HG03439 (cell line): ENCODE data around the gene HRK.

Experiments
- ATAC-seq: cut with Tn5 transposase; IDR thresholded peaks from one replicate; pipeline ENCODE4 v1.9.1; 2021; ENCODE audit warnings: mild to moderate bottlenecking, moderate library complexity; ENCODE audit not compliant: unreplicated experiment

HRK gene

DNA sequence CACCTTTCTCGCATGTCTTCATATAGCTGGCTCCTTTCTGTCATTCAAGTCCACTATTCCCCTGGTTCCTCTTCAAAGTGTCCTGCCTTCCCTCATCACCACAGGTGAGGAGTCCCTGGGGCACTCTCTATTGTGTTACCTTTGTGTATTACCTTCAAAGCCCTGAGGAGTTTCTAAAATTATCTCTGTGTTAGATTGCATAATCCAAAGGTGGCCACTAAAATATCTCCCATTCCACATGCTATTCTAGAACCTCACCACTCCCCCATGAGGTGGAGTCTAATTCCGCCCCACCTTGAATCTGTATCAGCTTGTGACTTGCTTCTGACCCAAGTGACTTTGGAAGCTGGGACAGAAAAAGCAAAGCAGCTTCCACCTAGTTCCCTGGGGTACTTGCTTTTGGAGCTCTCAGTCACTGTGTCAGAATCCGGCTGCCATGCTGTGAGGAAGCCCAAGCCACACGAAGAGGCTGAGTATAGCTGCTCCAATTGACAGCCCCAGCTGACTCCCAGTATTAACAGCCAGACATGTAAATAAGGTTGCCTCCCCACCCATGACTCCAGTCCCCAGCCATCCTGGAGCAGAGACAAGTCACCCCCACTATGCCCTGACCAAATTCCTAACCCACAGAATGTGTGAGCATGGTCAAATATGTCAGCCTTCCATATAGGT, 6.8 kb downstream of the HRK start:
- ATAC-seq: no peak

DNA sequence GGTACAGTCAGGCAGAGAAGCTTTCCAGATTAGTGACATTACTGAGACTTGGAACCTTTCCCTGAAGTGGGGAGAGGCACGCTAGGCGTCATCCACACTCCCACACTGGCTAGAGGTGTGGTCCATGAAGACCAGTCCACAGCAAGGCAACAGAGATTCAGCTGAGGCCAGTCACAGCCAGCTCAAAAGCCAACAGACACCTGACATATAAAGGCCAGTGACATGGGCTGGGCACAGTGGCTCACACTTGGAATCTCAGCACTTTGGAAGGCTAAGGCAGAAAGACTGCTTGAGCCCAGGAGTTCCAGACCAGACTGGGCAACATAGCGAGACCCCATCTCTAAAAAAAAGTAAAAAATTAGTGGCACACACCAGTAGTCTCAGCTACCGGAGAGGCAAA, 10.9 kb downstream of the HRK start:
- ATAC-seq: no peak

DNA sequence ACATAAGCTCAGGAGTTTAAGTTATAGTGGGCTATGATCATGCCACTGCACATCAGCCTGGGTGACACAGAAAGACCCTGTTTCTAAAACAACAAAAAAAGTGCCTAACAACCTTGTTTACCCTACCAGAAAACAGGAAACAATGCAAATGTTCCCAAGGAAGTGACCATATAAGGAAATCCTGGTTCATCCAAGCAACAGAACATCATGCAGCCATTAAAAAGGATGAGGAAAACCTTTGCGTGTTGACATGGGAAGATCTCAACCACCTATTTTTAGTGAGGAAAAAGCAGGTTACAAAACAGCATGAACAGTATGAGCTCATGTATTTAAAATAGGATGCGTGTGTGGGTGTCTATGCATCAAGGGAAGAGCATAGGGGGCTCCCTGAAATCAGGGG, 13.7 kb downstream of the HRK start:
- ATAC-seq: no peak

DNA sequence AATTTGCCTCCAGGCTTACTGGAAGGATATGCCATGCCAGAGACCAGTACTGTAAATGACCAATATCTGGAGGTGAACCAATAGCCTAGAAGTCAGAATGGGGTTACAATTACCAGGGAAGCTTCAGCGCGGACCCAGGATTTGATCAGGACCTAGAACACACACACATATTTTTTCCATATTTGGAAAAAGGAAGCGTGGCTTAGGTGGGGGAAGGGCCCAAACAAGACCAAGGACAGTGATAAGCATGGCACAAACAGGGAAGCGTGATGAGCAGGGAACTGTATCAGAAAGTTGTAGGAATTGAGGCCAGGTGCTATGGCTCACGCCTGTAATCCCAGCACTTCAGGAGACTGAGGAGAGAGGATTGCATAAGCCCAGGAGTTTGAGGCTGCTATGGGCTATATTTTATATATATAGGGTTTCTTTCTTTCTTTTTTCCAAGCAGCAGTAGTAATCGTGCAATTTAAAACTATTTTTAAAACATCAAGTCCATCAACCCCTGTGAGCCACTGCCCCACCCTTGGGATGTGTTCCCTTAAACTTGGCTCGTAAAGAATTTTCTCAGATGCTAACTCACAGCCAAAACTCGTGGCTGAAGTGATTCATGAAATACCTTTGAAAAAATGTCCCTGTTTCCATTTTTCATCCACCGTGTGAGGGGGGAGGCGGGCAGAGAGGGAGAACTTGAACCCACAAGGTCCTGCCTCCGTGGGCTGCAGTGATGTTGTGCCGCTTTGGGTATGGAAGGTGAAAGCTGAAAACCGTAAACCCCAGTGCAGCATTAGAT, 16.7 kb downstream of the HRK start:
- no peak for ATAC-seq

DNA sequence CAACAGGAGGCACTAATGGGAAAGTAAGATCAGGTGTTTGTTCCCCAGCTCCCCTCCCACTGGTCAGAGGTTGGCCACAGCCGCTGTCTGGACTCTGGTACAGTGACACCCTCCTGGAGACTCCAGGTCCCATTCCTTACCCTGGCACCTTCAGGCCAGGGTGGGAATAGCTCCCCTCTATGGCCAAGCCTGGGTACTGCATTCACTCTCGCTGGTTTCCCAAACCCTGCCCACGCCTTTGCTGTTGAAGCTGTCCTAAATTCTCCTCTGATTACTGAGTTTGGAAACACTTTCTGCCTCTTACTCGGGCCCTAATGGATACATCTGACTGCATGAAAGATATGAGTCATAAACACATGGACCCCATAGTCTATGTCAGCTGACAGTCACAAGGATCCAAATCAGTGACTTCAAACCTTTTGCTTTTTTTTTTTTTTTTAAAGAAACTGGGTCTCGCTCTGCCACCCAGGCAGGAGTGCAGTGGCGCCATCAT, 17.9 kb downstream of the HRK start:
- ATAC-seq: no peak

DNA sequence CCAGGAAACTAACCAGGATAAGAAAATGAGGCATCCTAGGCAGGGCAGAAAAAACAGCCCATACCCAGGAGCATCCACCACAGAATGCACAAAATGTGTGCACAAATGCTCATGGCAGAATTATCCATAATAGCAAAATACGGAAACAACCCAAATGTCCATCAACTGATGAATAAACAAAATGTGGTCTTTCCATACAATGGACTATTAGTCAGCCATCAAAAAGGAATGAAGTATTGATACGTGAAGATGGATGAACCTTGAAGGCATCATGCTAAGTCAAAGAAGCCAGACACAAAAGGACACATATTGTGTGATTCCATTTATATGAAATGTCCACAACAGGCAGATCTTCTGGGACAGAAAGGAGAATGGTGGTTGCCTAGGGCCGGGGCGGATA, 19.1 kb downstream of the HRK start:
- ATAC-seq: no peak

DNA sequence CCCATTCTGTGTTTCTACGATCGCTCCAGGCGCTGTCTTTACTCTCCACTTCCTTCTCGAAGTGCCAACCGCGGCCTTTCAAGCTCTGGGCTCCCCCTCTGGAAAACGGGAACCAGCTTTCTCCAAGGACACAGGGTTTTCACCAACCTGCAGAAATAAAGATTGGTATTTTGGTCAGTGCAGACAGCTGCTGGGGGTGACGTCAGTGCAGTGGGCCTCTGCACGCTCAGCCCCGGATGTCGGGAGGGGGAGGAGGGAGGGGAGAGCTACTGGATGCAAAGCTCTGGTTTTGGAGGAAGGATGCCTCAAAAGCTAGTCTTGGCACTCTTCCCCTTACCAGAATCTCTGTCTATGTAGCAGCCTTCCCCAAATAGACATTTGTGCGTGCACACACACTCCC, 19.9 kb downstream of the HRK start:
- peak; percentile 67 for ATAC-seq

DNA sequence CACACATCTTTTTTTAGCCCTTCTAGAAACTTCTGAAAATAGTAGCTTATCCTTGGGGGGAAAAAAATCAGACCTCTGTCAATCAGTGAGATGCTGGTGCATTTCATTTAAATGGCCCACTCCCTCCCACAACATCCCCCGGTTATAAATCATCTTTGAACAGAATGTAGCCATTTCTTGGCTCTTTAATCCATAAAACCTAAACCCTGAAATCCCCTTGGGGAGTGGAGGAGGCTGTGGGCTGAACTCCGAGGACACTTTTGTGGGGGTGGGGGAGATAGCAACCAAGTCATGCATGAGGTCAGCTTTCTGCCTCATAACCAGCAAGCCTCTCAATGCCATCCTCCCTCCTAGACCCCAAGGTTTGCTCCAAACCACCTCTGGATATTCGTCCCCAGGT, 21.0 kb downstream of the HRK start:
- no peak for ATAC-seq

DNA sequence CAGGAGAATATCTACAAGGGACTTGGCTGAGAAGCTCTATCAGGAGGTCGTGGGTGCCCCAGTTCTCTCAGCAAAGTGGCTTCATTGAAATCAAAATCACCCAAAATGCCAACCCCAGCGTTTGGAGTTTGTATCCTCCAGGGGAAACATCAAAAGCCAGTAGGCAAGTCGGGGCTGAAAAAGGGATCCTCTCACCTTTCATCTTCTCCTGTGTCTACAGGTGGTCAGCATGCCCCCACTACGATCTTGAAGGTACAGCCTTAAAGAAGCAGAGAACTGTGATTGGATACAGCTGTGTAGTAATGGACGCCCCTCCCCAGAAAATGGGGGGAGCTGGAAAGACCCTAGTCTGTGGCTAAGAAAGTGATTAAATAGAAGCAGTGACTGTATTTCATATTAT, 22.2 kb downstream of the HRK start:
- no peak for ATAC-seq

DNA sequence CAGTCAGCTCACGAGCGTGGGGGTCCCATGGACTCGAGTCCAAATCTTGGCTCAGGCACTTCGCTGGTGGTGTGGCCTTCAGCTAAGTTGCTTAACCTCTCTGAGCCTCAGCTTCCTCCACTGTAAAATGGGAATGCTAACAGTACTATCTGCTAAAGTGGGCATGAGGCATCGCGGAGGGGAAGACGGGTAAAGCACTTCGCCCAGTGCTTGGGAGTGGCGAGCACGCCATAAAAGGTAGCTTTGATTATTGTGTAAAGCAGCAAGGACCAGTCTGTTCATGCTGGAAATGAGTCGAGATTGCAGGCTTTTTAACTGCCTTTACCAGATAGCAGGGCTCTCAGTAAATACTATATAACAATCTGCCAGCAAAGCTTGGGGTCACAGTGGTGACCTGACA, 24.5 kb downstream of the HRK start:
- ATAC-seq: no peak

DNA sequence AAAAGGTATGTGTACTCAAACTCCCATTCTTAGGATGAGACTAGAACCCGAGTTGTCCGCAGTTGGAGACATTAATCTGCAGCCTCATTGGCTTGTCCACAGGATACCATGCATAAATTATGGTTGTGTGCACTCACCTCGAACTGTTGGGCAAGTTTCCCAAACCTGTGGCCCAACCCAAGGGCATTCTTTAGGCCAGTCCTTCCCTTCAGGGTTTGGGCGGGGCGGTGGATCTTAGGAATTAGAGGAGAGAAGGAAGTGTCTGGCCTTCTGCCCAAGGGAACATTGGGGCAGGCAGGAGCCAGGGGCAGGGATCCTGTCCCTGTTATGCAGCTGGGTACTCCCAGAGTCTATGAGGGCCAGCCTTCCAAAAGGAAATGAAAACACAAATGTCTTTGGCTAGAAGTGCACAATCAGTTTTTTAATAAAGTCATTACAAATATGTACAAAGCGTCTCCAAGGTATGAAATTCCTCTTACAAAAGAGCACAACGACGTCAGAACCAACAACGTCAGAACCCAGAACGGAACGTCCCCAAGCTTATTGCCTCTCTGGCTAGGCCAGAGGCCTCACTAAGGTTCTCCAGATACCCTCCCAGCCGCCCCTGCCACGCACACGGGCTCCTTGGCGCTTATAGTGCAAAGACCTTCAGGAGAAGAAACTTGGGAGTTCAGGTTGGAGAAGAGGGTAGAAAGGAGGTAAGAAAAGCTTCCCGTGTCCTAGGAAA, 25.3 kb downstream of the HRK start:
- no peak for ATAC-seq

DNA sequence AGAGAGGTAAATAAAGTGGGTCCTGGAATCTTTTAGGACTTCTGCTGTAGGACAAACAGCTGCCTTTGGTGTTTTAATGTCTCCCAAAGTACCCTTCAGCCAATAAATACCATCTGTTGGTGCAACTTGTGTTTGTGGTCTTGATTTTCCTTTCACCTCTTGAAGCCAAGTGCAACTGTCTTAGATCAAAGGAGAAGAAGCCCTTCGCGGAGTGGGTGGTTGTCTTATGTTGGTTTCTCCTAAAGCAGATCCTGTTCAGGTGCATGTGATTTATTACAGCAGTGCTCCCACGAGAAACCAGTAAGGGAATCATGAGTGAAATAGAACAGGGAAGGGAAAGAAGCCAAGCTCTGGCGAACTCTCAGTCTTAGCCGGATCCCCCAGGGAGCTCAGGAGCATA, 27.7 kb downstream of the HRK start:
- ATAC-seq: no peak

DNA sequence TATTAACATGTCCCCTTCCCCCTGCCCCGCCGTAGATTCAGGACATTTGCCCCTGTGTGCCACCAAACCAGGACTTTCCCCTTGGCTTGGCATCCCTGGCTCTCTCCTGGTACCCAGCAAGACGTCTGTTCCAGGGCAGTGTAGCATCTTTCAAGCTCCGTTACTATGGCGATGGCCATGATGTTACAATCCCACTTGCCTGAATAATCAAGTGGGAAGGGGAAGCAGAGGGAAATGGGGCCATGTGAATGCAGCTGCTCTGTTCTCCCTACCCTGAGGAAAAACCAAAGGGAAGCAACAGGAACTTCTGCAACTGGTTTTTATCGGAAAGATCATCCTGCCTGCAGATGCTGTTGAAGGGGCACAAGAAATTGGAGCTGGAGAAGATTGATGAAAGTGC, 28.9 kb downstream of the HRK start:
- no peak for ATAC-seq

DNA sequence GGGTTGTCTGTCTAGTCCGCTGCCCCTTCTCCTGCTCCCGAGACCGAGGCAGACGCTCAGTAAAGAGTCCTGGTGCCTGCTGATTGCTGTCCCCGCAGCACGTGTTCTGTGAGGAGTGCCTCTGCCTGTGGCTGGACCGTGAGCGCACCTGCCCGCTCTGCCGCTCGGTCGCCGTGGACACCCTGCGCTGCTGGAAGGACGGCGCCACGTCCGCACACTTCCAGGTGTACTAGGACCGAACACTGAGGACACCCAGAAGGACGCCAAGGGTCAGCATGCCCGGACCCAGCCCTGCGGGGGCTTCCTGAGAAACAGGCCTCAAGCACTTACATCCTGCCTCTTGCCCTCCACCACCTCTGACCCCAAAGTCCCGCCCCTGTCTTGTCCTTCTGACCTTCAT, 32.0 kb downstream of the HRK start:
- no peak for ATAC-seq

DNA sequence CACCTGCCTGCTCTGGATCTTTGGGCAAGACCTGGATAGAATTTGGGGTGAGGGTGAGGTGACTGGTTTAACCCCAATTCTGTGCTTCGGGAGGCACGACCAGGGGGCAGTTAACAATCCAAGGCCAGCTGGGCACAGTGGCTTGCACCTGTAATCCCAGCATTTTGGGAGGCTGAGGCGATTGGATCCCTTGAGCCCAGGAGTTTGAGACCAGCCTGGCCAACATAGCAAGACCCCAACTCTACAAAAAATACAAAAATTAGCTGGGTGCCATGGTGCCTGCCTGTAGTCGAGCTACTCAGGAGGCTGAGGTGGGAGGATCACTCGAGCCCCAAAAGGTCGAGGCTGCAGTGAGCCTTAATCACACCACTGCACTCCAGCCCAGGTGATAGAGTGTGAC, 38.2 kb downstream of the HRK start:
- ATAC-seq: no peak

DNA sequence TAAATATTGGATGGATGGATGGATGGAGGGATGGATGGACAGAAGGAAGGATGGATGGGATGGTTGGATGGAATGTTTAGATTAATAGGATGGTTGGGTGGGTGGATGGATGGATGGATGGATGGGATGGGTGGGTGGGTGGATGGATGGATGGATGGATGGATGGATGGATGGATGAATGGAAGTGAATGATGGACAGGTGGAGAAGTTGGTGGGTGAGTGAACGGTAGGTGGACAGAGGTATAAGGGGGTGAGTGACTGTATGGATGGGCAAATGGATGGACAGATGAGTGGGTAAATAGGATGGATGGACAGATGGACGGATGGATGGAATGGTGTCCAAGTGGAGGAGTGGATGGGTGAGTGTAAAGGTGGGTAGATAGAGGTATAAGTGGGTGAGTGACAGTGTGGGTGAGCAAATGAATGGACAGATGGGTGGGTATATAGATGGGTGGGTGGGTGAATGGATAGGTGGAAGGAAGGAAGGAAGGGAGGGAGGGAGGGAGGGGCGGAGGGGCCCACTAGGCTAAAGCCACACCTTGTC, 41.9 kb downstream of the HRK start:
- ATAC-seq: no peak

DNA sequence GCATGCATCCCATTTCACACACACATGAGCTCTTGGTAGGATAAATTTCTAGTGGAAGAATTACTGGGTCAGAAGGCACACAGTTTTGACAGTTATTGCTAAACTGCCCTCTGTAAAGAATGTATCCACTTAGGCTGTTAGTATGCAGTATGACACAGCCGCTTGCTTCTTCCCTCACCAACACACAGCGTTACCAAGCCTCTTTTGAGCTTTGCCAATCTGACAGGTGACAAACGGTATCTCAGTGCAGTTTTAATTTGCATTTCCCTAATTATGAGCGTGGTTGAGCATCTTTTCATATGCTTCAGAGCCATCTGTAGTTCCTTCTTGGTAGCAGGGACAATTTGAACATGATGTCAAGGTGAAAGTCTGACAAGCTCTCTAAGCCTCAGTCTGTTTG, 42.9 kb downstream of the HRK start:
- no peak for ATAC-seq

DNA sequence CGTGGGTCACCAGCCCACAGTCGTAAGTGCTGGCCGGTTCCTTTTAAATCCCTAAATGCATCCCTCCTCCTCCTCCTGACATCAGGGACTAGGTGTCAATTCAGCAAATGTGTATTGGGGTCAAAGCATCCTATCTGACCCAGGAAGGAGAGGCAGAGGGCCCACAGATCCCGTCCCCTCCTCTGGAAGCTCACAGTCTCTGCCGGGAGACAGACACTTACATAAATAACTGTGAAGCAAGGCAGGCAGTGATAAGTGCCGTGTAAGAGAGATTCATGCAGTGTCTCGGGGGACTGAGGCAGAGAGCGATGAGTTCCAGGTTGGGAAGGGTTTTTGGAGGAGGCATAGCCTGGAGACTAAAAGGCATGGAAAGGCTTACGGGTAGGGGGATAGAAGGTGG, 44.1 kb downstream of the HRK start:
- ATAC-seq: no peak

DNA sequence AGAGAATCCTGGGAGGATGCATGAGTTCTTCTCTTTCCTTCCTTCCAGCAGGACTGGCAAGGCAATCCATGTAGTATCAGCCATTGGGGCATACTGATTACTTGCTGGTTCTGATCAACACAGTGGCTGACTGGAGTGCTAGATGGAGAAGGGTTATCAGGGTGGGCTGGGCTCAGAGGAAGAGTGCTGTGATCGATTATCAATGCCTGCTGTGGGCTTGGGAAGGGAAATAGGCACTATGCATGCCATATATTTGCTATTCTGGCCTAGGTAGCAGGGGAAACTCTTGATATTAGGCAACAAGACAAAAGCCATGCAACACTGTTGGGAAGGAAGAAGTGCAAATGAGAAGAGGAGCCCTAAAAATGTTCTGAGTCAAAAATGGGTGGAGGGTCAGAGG, 45.8 kb downstream of the HRK start:
- ATAC-seq: no peak

DNA sequence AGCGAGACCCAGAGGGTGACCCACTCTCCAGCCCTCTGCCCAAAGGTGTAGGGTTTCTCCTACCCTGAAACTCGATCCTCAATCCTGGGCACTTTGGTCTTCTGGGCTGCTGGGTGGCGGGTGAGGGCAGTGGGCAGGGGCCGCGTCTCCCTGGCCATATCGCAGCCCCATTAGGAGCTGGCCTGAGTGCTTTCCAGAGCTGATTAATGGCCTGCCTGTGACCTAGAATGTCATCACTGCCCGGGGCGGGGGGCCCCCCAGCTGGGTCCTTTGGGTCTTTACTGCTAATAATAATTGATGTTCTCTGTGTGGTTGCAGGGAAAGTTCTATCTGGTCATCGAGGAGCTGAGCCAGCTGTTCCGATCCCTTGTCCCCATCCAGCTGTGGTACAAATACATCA, 47.8 kb downstream of the HRK start:
- no peak for ATAC-seq

DNA sequence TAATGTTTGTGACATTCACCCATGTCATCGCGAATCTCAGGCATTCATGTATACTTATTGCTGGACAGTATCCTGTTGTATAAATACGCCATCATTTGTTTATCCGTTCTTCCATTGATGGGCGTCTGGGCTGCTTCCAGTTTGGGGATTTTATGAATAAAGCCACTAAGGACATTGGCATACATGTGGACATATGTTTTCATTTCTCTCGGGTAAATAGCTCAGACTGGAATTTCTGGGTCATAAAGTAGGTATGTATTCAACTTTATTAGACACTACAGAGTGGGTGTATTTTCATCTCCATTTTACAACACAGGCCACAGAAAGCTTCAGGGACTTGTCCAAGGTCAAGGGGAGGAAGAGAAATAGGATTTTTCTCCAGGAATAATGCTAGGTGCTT, 48.9 kb downstream of the HRK start:
- no peak for ATAC-seq

DNA sequence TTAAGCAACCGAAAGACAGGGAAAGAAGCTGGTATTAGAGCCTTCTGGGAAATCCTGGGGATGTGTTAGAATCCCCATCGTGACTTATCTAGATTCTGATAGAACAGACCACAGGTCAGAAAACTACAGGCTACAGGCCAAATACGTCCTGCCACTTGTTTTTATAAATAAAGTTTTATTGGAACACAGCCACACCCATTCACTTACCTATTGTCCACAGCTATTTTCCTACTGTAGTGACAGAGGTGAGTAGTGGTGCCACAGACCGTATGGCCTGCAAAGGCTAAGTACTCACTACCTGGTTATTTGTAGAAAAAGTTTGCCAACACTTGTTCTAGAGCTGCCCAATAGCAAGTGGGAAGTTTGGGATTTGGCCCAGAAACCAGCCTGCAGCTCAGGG, 53.8 kb downstream of the HRK start:
- ATAC-seq: no peak
